HUES48 (cell line): Measurements from ENCODE around the gene MTNR1A.

Experiments
- H3K27ac ChIP-seq: one replicate; pipeline ENCODE4 v1.7.0; 2013; ENCODE audit warnings: low read depth, low read length, inconsistent platforms
- H3K27me3 ChIP-seq: 2 replicates; pipeline ENCODE4 v1.6.1; 2013; ENCODE audit warnings: mild to moderate bottlenecking, low read length; ENCODE audit not compliant: control insufficient read depth, insufficient read depth
- H3K36me3 ChIP-seq: 2 replicates; pipeline ENCODE4 v1.6.1; 2013; ENCODE audit warnings: low read length; ENCODE audit not compliant: control insufficient read depth, insufficient read depth
- H3K4me1 ChIP-seq: 2 replicates; pipeline ENCODE4 v1.6.1; 2013; ENCODE audit warnings: mild to moderate bottlenecking, low read length; ENCODE audit not compliant: control insufficient read depth, insufficient read depth
- H3K4me3 ChIP-seq: 2 replicates; pipeline ENCODE4 v1.5.1; 2013; ENCODE audit warnings: mild to moderate bottlenecking, low read depth, low read length
- H3K9ac ChIP-seq: 2 replicates; pipeline ENCODE4 v1.6.1; 2013; ENCODE audit warnings: mild to moderate bottlenecking, low read depth, low read length, moderate library complexity
- H3K9me3 ChIP-seq: 2 replicates; pipeline ENCODE4 v1.6.1; 2013; ENCODE audit warnings: low read length; ENCODE audit not compliant: control insufficient read depth, insufficient read depth

Gene MTNR1A

GRCh38 chr4:186554914-186555827 is at the start of gene MTNR1A:
TSS of gene MTNR1A (minus strand) at chr4:186555567. CDS start at chr4:186555365, 202 bp downstream.
- Histone ChIP-seq H3K27me3 (peaks cover 17% of the 10 kb centered on the region), H3K4me1 (peaks cover 4% of the 10 kb centered on the region; the same call in 1 of the 2 replicates), H3K27ac (no peak within 1 kb of the TSS), H3K9me3 (no peaks in the 10 kb centered on the region), H3K9ac (no peak within 1 kb of the TSS; the same call in 1 of the 2 replicates), H3K4me3 (peak within 1 kb of the TSS; percentile 77), H3K36me3 (no peaks in the 10 kb centered on the region)

- Histone ChIP-seq H3K4me3 (no peak overlapping the region), H3K36me3 (peaks cover 91% of the 10 kb centered on the region), H3K9me3 (no peaks in the 10 kb centered on the region), H3K9ac (no peak overlapping the region), H3K27me3 (no peaks in the 10 kb centered on the region), H3K4me1 (no peaks in the 10 kb centered on the region), H3K27ac (no peak overlapping the region)
These were observed 48.9 kb upstream of the MTNR1A start for GRCh38 chr4:186604124-186604807.

GRCh38 chr4:186602978-186603377 is 47.6 kb upstream of the MTNR1A start:
- Histone ChIP-seq H3K4me1 (no peaks in the 10 kb centered on the region), H3K27me3 (no peaks in the 10 kb centered on the region), H3K9ac (no peak overlapping the region), H3K27ac (no peak overlapping the region), H3K4me3 (no peak overlapping the region), H3K36me3 (peaks cover 91% of the 10 kb centered on the region), H3K9me3 (no peaks in the 10 kb centered on the region)

GRCh38 chr4:186599483-186599882 is 44.1 kb upstream of the MTNR1A start:
- Histone ChIP-seq H3K4me1 (no peaks in the 10 kb centered on the region), H3K27ac (no peak overlapping the region), H3K4me3 (no peak overlapping the region), H3K36me3 (peaks cover 100% of the 10 kb centered on the region), H3K27me3 (no peaks in the 10 kb centered on the region), H3K9me3 (no peaks in the 10 kb centered on the region), H3K9ac (no peak overlapping the region)

GRCh38 chr4:186598686-186599085 is 43.3 kb upstream of the MTNR1A start:
- no peak overlapping the region for H3K27ac ChIP-seq
- peaks cover 100% of the 10 kb centered on the region for H3K36me3 ChIP-seq
- no peaks in the 10 kb centered on the region for H3K4me1 ChIP-seq
- H3K27me3 ChIP-seq: no peaks in the 10 kb centered on the region
- no peak overlapping the region for H3K9ac ChIP-seq
- H3K4me3 ChIP-seq: no peak overlapping the region
- no peaks in the 10 kb centered on the region for H3K9me3 ChIP-seq

- Histone ChIP-seq H3K4me3 (no peak overlapping the region), H3K27me3 (no peaks in the 10 kb centered on the region), H3K27ac (no peak overlapping the region), H3K9ac (no peak overlapping the region), H3K9me3 (no peaks in the 10 kb centered on the region), H3K4me1 (no peaks in the 10 kb centered on the region), H3K36me3 (peaks cover 100% of the 10 kb centered on the region)
These were observed 41.6 kb upstream of the MTNR1A start for GRCh38 chr4:186596850-186597390.

- H3K9me3 ChIP-seq: no peaks in the 10 kb centered on the region
- peaks cover 97% of the 10 kb centered on the region for H3K36me3 ChIP-seq
- no peaks in the 10 kb centered on the region for H3K27me3 ChIP-seq
- H3K27ac ChIP-seq: no peak overlapping the region
- H3K4me1 ChIP-seq: no peaks in the 10 kb centered on the region
- no peak overlapping the region for H3K4me3 ChIP-seq
- no peak overlapping the region for H3K9ac ChIP-seq
These were observed 41.0 kb upstream of the MTNR1A start for GRCh38 chr4:186596346-186596745.

GRCh38 chr4:186593587-186593973 is 38.2 kb upstream of the MTNR1A start:
- no peaks in the 10 kb centered on the region for H3K9me3 ChIP-seq
- no peak overlapping the region for H3K9ac ChIP-seq
- no peaks in the 10 kb centered on the region for H3K27me3 ChIP-seq
- peaks cover 85% of the 10 kb centered on the region for H3K36me3 ChIP-seq
- no peaks in the 10 kb centered on the region for H3K4me1 ChIP-seq
- H3K27ac ChIP-seq: no peak overlapping the region
- no peak overlapping the region for H3K4me3 ChIP-seq

GRCh38 chr4:186592966-186593586 is 37.7 kb upstream of the MTNR1A start:
- Histone ChIP-seq H3K27ac (no peak overlapping the region), H3K27me3 (no peaks in the 10 kb centered on the region), H3K9ac (no peak overlapping the region), H3K36me3 (peaks cover 85% of the 10 kb centered on the region), H3K9me3 (no peaks in the 10 kb centered on the region), H3K4me1 (no peaks in the 10 kb centered on the region), H3K4me3 (no peak overlapping the region)

GRCh38 chr4:186592445-186592844 is 37.1 kb upstream of the MTNR1A start:
- Histone ChIP-seq H3K4me1 (no peaks in the 10 kb centered on the region), H3K9ac (no peak overlapping the region), H3K27ac (no peak overlapping the region), H3K9me3 (no peaks in the 10 kb centered on the region), H3K27me3 (no peaks in the 10 kb centered on the region), H3K4me3 (no peak overlapping the region), H3K36me3 (peaks cover 85% of the 10 kb centered on the region)
